Fibroblast of lung (primary cell): ENCODE measurements around the gene SHISAL1. TPM values are rescaled to one million over a fixed set of nuclear protein-coding genes. Genes with fewer than 3 reads are reported as not detected.

Source experiments
- DNase-seq, 2 donors: peaks; one replicate each; pipeline versions ENCODE4 v3.0.0 to v3.0.0-alpha.2; 2010; ENCODE audit warnings: low read depth in 2 of 2
- H2AFZ ChIP-seq: 2 replicates; pipeline ENCODE4 v1.5.1; 2012; ENCODE audit warnings: low read length, control low read depth, inconsistent platforms
- H3K27ac ChIP-seq: 2 replicates; pipeline ENCODE4 v1.5.1; 2011; ENCODE audit warnings: low read length, control low read depth; ENCODE audit not compliant: insufficient read depth
- H3K27me3 ChIP-seq: 2 replicates; pipeline ENCODE4 v1.5.1; 2011; ENCODE audit warnings: mild to moderate bottlenecking, low read length; ENCODE audit not compliant: control insufficient read depth, insufficient read depth
- H3K36me3 ChIP-seq: 2 replicates; pipeline ENCODE4 v1.5.1; 2011; ENCODE audit warnings: low read length; ENCODE audit not compliant: control insufficient read depth, insufficient read depth
- H3K4me1 ChIP-seq: 2 replicates; pipeline ENCODE4 v1.5.1; 2011; ENCODE audit warnings: low read length; ENCODE audit not compliant: control insufficient read depth, insufficient read depth; ENCODE audit errors: extremely low read depth
- H3K4me2 ChIP-seq: 2 replicates; pipeline ENCODE4 v1.5.1; 2011; ENCODE audit warnings: low read length, control low read depth; ENCODE audit not compliant: insufficient read depth; ENCODE audit errors: extremely low read depth
- H3K4me3 ChIP-seq, 4 experiments: fragments of 200-600 bp in 1 of 4; sonication (generic) in 1 of 4; replicated peaks in 1 of 4; 2 replicates each; pipeline ENCODE4 v1.5.1; 2011 to 2016; ENCODE audit warnings: low read length in 4 of 4, low read depth in 3 of 4, mild to moderate bottlenecking in 3 of 4, control low read depth in 2 of 4, inconsistent platforms in 1 of 4, mixed read lengths in 1 of 4; ENCODE audit not compliant: insufficient read depth in 1 of 4; ENCODE audit errors: control extremely low read depth in 1 of 4
- H3K79me2 ChIP-seq: 2 replicates; pipeline ENCODE4 v1.5.1; 2012; ENCODE audit warnings: mild to moderate bottlenecking, low read length, inconsistent platforms; ENCODE audit not compliant: control insufficient read depth, insufficient read depth
- H3K9ac ChIP-seq: 2 replicates; pipeline ENCODE4 v1.5.1; 2011; ENCODE audit warnings: mild to moderate bottlenecking, low read length, control low read depth; ENCODE audit not compliant: insufficient read depth
- H3K9me3 ChIP-seq: 2 replicates; pipeline ENCODE4 v1.5.1; 2012; ENCODE audit warnings: low read depth, low read length; ENCODE audit not compliant: control insufficient read depth, insufficient read depth
- H4K20me1 ChIP-seq: 2 replicates; pipeline ENCODE4 v1.5.1; 2011; ENCODE audit warnings: low read length; ENCODE audit not compliant: control insufficient read depth, insufficient read depth; ENCODE audit errors: extremely low read depth
- CTCF ChIP-seq, 2 donors: IDR thresholded peaks in 1 of 2; conservative IDR thresholded peaks in 1 of 2; 1 replicate in 1 of 2; 2 replicates in 1 of 2; pipeline ENCODE4 v1.5.1; 2011 to 2012; ENCODE audit warnings: low read length in 2 of 2, control low read depth in 1 of 2, inconsistent platforms in 1 of 2, low read depth in 1 of 2, mild to moderate bottlenecking in 1 of 2
- EZH2 ChIP-seq: IDR thresholded peaks from 2 replicates; pipeline ENCODE4 v1.5.1; 2012; ENCODE audit warnings: low read length, control low read depth, mild to moderate bottlenecking; ENCODE audit errors: missing control alignments
- polyA plus RNA-seq, 2 donors: library from polyadenylated mRNA; depleted of rRNA in 1 of 2; stranded (reverse) in 1 of 2; unstranded in 1 of 2; fragments of >200 nt; gene quantifications; 2 replicates each; pipeline ENCODE4 v1.2.1, GENCODE V29; 2011 to 2012; ENCODE audit warnings: missing spikeins in 1 of 2
- total RNA-seq: library from RNA; depleted of rRNA; stranded (reverse); fragments of >200 nt; gene quantifications from 2 replicates; pipeline ENCODE4 v1.2.1, GENCODE V29; 2014

SHISAL1 gene
- total and polyA plus RNA-seq, 2 donors (not counting 1 experiment from before 2014, with no cell fraction given): 0.73 to 3.5 TPM

DNA sequence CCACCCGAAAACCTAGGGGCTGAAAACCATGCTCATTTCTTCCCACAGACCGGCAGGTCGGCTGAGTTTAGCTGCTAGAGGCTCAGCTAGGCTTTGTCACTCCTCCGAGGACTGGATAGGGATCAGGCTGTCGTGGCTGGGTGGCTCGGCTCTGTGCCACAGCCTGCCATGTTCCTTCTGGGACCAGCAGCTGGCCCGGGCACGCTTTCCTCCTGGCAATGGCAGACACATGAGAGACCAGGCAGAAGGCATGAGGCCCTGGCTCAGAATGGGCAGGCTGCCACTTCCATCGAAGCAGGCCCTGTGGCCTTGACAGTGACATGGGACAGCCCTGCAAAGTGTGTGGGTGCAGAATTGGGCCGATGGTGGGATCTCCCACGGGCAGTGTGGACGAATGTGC, 111.1 kb downstream of the SHISAL1 start:
- Histone ChIP-seq H3K27ac (no peak overlapping the region), H3K4me2 (no peak overlapping the region), H3K9me3 (no peaks in the 10 kb centered on the region), H3K79me2 (no peaks in the 10 kb centered on the region), H3K9ac (no peak overlapping the region), H3K36me3 (no peaks in the 10 kb centered on the region), H2AFZ (no peak overlapping the region), H3K27me3 (no peaks in the 10 kb centered on the region), H3K4me3 (no peak overlapping the region), H4K20me1 (no peaks in the 10 kb centered on the region), H3K4me1 (peaks cover 5% of the 10 kb centered on the region)
- no peak for DNase-seq
- TF ChIP-seq CTCF (conservative IDR thresholded peaks at IDR 0.05 in 1 of 2, IDR thresholded peaks at IDR 0.05 in 1 of 2; ENCODE audit: low read depth in 1 of 2, low read length in 2 of 2): no peak
- TF ChIP-seq EZH2: no peak

DNA sequence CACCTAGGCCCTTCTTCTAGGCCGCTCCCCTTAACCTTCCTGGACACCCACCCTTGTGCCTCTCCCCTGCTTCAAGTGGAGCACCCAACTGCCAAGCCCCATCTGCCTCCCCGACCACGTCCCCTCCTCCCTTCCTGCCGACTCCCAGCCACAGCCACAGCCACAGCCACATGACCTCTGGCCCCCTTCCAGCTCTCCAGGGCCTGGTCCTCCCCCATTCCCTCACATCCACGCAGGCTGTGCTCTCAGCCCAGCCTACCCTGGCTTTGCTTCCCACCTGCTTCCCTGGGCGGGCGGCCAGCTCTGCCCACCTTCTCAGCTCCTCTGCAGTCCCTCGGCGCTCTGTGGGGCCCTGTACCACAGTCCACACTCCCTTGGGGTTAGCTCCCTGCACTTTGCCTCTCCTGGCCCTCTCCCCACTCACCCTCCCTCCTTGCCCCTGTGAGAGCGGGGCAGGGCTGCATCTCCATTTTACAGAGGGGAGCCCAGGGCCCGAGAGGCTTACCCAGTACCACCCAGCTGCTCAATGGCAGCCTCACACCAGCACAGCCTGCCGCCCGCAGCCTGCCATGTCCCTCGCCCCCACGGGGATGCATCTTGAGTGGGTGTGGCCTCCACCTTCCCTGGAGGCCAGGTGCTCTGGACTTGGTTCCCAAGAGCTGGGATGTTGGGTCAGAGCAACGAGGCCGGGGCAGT, 111.7 kb downstream of the SHISAL1 start:
- Histone ChIP-seq H3K79me2 (no peaks in the 10 kb centered on the region), H2AFZ (no peak overlapping the region), H3K36me3 (no peaks in the 10 kb centered on the region), H3K4me2 (no peak overlapping the region), H4K20me1 (no peaks in the 10 kb centered on the region), H3K4me1 (peaks cover 5% of the 10 kb centered on the region), H3K4me3 (no peak overlapping the region), H3K9me3 (no peaks in the 10 kb centered on the region), H3K27me3 (no peaks in the 10 kb centered on the region), H3K27ac (no peak overlapping the region), H3K9ac (no peak overlapping the region)
- TF ChIP-seq CTCF (conservative IDR thresholded peaks at IDR 0.05 in 1 of 2, IDR thresholded peaks at IDR 0.05 in 1 of 2; ENCODE audit: low read depth in 1 of 2, low read length in 2 of 2): no peak
- TF ChIP-seq EZH2: no peak
- DNase-seq: no peak

DNA sequence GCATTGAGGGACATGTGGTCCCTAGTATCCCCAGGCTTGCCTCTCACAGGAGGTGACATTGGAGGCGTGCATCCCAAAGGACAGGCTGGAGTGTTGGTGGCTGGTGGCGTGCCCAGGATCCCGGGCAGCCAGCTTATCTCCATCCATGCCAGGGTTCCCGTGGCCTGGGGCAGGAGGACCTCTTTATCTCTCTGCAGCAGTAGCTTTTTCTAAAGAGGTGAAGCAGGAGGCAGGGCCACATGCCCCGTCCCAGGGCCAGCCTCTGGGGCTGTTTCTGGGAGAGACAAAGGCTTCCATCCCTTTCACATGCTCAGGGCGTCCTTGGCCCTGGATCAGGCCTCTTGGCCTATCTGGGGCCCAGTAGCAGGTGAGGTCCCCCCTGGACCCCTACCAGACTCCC, 112.3 kb downstream of the SHISAL1 start:
- Histone ChIP-seq H3K79me2 (no peaks in the 10 kb centered on the region), H3K4me1 (peaks cover 5% of the 10 kb centered on the region), H3K9me3 (no peaks in the 10 kb centered on the region), H3K9ac (no peak overlapping the region), H4K20me1 (no peaks in the 10 kb centered on the region), H2AFZ (no peak overlapping the region), H3K27ac (no peak overlapping the region), H3K27me3 (no peaks in the 10 kb centered on the region), H3K4me2 (no peak overlapping the region), H3K4me3 (no peak overlapping the region), H3K36me3 (no peaks in the 10 kb centered on the region)
- TF ChIP-seq EZH2 (no peak), CTCF (conservative IDR thresholded peaks at IDR 0.05 in 1 of 2, IDR thresholded peaks at IDR 0.05 in 1 of 2; ENCODE audit: low read depth in 1 of 2, low read length in 2 of 2) (no peak)
- DNase-seq: no peak
